ENCODE measurements around the gene WFIKKN2. TPM values are rescaled to one million over a fixed set of nuclear protein-coding genes. Genes with fewer than 3 reads are reported as not detected.
A peak's percentile ranks its signal among the peaks of the same experiment; 100 is the strongest.

The WFIKKN2 gene
- total RNA-seq, 1 experiment from 2014 or later: not detected

GRCh38 chr17:50882851-50883250 is 47.5 kb downstream of the WFIKKN2 start:
- Mint-ChIP-seq H3K36me3 (ENCODE audit: insufficient read depth, unreplicated experiment) (peaks cover 6% of the 10 kb centered on the region), H3K27ac (ENCODE audit: unreplicated experiment) (peak overlapping the region; percentile 96), H3K4me3 (ENCODE audit: unreplicated experiment) (no peak overlapping the region), H3K9me3 (ENCODE audit: unreplicated experiment) (no peaks in the 10 kb centered on the region), H3K4me1 (ENCODE audit: low read depth, unreplicated experiment) (peaks cover 34% of the 10 kb centered on the region), H3K27me3 (ENCODE audit: insufficient read depth, unreplicated experiment) (no peaks in the 10 kb centered on the region)
- no peak overlapping the region for H3K4me3 ChIP-seq (ENCODE audit: low read depth, low read length)
- H3K4me1 ChIP-seq: peaks cover 41% of the 10 kb centered on the region
- DNase-seq: no peak
- CTCF ChIA-PET: no interaction called here
- POLR2A ChIA-PET: interaction anchor here (0.7 to 6.5 kb wide), 3 partner anchors 17 to 22 kb away, joined by 4 to 296 read pairs (median 28); partner anchors contain the start of gene TOB1
- H3K27me3 ChIP-seq (replicated peaks; ENCODE audit: control insufficient read depth, insufficient read depth, low read length): no peaks in the 10 kb centered on the region
- no TSS peak for BruUV-seq (replicated peaks)
- no peaks in the 10 kb centered on the region for H3K36me3 ChIP-seq (ENCODE audit: control insufficient read depth, insufficient read depth, low read length)
- intact Hi-C loops (cut with micrococcal nuclease; ENCODE audit: unreplicated experiment): no loop called here
- no peak for TF ChIP-seq CTCF (IDR thresholded peaks at IDR 0.05; ENCODE audit: insufficient read depth in 1 of 2, low read depth in 1 of 2, low read length in 1 of 2, severe bottlenecking in 1 of 2, unreplicated experiment in 1 of 2)
- peaks cover 9% of the 10 kb centered on the region for H3K9me3 ChIP-seq

GRCh38 chr17:50883850-50884438 is 48.6 kb downstream of the WFIKKN2 start:
- CTCF ChIA-PET: interaction anchor here (0.7 to 2.3 kb wide), 22 partner anchors 9 to 269 kb away, joined by 3 to 23 read pairs (median 6); partner anchors contain the start of genes NME1 and TOB1
- peak; percentile 71 to 78 for DNase-seq
- H3K36me3 Mint-ChIP-seq (ENCODE audit: insufficient read depth, unreplicated experiment): peaks cover 6% of the 10 kb centered on the region
- H3K27me3 Mint-ChIP-seq (ENCODE audit: insufficient read depth, unreplicated experiment): no peaks in the 10 kb centered on the region
- H3K9me3 Mint-ChIP-seq (ENCODE audit: unreplicated experiment): no peaks in the 10 kb centered on the region
- BruUV-seq (replicated peaks): TSS peak; percentile 99
- peak overlapping the region; percentile 44 for H3K4me3 Mint-ChIP-seq (ENCODE audit: unreplicated experiment)
- H3K27me3 ChIP-seq (replicated peaks; ENCODE audit: control insufficient read depth, insufficient read depth, low read length): no peaks in the 10 kb centered on the region
- peaks cover 9% of the 10 kb centered on the region for H3K9me3 ChIP-seq
- no peaks in the 10 kb centered on the region for H3K36me3 ChIP-seq (ENCODE audit: control insufficient read depth, insufficient read depth, low read length)
- POLR2A ChIA-PET: interaction anchor here (1.0 to 6.5 kb wide), 15 partner anchors 9 to 165 kb away, joined by 3 to 296 read pairs (median 8); partner anchors contain the start of genes LUC7L3 and TOB1
- H3K4me3 ChIP-seq (ENCODE audit: low read depth, low read length): no peak overlapping the region
- peaks cover 40% of the 10 kb centered on the region for H3K4me1 Mint-ChIP-seq (ENCODE audit: low read depth, unreplicated experiment)
- H3K27ac Mint-ChIP-seq (ENCODE audit: unreplicated experiment): peak overlapping the region; percentile 96
- intact Hi-C loops (cut with micrococcal nuclease; ENCODE audit: unreplicated experiment): loop anchor here (1.0 to 2.0 kb wide), 7 partner anchors 10 to 67 kb away; no protein-coding TSS in a partner anchor
- TF ChIP-seq CTCF (IDR thresholded peaks at IDR 0.05; ENCODE audit: insufficient read depth in 1 of 2, low read depth in 1 of 2, low read length in 1 of 2, severe bottlenecking in 1 of 2, unreplicated experiment in 1 of 2): no peak
- H3K4me1 ChIP-seq: peaks cover 47% of the 10 kb centered on the region

GRCh38 chr17:50884439-50885311 is 49.3 kb downstream of the WFIKKN2 start:
- Mint-ChIP-seq H3K4me1 (ENCODE audit: low read depth, unreplicated experiment) (peaks cover 46% of the 10 kb centered on the region), H3K9me3 (ENCODE audit: unreplicated experiment) (no peaks in the 10 kb centered on the region), H3K27me3 (ENCODE audit: insufficient read depth, unreplicated experiment) (no peaks in the 10 kb centered on the region), H3K4me3 (ENCODE audit: unreplicated experiment) (peak overlapping the region; percentile 44), H3K27ac (ENCODE audit: unreplicated experiment) (peak overlapping the region; percentile 96), H3K36me3 (ENCODE audit: insufficient read depth, unreplicated experiment) (peaks cover 6% of the 10 kb centered on the region)
- TSS peak; percentile 63 for BruUV-seq (replicated peaks)
- no peaks in the 10 kb centered on the region for H3K36me3 ChIP-seq (ENCODE audit: control insufficient read depth, insufficient read depth, low read length)
- intact Hi-C loops (cut with micrococcal nuclease; ENCODE audit: unreplicated experiment): loop anchor here (1.0 to 2.0 kb wide), 7 partner anchors 10 to 66 kb away; no protein-coding TSS in a partner anchor
- H3K4me1 ChIP-seq: peaks cover 54% of the 10 kb centered on the region
- no peak overlapping the region for H3K4me3 ChIP-seq (ENCODE audit: low read depth, low read length)
- no peak for TF ChIP-seq CTCF (IDR thresholded peaks at IDR 0.05; ENCODE audit: insufficient read depth in 1 of 2, low read depth in 1 of 2, low read length in 1 of 2, severe bottlenecking in 1 of 2, unreplicated experiment in 1 of 2)
- H3K9me3 ChIP-seq: peaks cover 6% of the 10 kb centered on the region
- CTCF ChIA-PET: interaction anchor here (0.5 to 2.3 kb wide), 25 partner anchors 8 to 269 kb away, joined by 3 to 23 read pairs (median 5); partner anchors contain the start of genes NME1 and TOB1
- POLR2A ChIA-PET: interaction anchor here (0.5 to 6.5 kb wide), 19 partner anchors 8 to 1120 kb away, joined by 3 to 296 read pairs (median 6); partner anchors contain the start of genes FAM117A, LUC7L3 and TOB1
- peak; percentile 97 to 99 for DNase-seq
- no peaks in the 10 kb centered on the region for H3K27me3 ChIP-seq (replicated peaks; ENCODE audit: control insufficient read depth, insufficient read depth, low read length)
